ENCODE measurements around the gene NIM1K.
"Not testable (repeated sequence)": the region's sequence is repeated elsewhere in the genome, so short reads cannot be mapped to it uniquely, and the experiment has no call there.

NIM1K gene

DNA sequence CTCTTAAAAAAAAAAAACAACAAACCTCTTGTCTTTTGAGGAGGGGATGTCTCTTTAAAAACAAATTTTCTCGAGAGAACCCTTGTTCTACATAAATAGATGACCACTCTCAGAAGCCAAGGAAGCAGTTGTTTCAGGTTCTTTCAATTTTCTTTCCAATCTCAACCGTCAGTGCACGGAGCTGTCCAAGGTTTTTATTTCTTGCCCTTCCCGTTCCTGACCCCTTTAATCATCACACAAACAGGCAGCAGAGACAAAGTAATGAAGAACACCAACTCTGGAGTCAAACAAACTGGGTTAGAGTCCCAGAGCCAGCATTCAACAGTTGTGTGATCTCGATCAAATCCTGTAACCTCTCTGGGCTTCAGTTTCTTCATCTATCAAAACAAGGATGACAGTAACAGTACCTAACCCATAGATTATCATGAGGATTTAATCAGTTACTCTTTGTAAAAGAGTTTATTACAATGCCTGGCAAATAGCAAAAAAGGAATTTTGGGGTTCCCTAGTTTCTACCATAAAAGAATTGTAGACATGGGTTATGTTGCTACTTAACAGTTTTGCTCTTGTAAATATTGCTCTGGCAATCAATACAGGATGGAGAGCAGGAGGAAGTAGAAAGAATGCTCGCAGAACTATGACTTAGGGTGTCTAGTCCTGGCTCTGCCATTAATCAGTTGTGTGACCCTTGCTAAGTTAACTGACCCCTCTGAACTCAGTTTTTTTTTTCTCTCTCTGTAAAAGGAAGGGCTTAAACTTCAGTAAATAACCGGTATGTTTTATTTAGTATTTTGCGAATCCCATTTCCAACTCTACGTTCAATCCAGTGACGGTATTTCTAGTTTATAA is 1.0 kb upstream of the NIM1K start:
- no peak for DNase-seq (ENCODE audit: low spot score)

DNA sequence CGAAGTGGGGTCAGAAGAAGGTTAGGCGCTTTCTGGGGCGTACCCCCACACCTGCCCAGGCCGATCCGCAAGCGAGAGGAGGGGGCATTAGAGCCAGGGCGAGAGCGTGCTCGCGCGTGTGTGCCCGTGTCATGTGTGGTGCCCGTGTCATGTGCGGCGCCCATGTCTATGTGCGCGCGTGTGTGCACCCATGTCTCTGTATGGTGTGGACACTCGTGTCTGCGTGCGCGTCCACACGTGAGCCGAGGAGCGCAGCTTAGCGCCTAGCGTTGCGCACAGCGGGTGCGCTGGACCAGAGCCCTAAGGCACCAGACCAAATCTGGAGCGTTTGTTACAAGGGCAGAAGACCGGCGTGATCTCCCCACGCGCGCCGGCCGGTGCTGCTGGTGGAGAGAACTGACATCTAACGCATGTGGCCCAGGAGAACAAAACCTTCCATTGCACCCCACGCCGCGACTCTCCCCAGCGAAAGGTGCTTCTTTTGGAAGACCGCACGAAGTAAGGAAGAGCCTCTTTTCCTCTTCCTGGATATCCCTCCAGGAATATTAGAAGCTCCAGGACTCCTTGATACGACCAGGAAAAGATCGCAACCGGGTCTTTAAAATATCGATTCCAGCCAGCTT is 644 bp downstream of the NIM1K start:
- no peak for DNase-seq (ENCODE audit: low spot score)

DNA sequence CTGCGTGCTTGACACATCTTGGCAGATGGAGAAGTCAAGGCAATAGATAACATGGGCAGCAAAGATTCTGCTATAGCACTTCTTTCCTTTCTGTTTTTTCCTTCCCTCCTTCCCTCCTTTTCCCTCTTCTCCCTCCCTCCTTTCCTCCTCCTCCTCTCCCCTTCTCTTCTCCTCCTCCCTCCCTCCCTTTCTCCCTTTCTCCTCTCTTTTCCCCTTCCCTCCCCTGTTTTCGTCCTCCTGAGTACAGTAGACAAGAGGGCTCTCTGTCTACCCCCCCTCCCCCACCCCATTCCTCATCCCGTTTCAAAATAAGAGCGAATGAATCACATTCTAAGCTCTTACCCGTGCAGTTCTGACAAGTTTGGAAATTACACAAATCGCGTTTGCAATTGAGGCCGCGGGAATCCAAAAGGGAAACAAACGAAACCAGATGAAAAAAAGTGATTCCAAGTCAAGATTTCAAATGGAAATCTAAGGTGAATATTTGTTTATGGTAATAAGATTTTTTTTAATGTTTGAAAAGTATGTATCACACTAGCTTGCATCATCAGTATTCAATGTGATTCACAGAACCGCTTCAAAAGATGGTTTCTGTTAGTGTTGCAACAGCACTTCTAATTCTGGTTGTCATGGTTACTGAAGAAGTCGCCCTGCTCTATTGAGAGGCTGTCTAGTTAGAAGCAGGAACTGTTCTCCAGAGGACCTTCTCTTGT is 1.3 kb downstream of the NIM1K start:
- DNase-seq (ENCODE audit: low spot score) = peak; percentile 12

DNA sequence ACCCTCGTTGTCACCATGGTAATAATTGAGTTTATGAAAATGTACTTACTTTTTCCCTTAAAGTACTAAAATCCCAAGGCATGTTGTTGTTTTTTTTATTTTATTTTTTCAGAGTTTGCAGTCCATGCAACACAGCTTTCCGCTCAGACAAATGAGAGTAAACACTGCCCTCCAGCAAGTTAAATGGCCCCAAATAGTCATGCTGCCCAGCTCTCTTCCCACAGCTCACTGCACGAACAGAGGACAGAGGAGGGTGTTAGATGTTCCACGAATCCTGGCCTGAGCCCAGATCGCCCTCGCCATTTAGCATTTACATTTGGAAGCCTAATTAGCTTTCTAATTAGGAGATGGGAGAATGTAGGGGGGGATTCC is 1.9 kb downstream of the NIM1K start:
- no peak for DNase-seq (ENCODE audit: low spot score)

DNA sequence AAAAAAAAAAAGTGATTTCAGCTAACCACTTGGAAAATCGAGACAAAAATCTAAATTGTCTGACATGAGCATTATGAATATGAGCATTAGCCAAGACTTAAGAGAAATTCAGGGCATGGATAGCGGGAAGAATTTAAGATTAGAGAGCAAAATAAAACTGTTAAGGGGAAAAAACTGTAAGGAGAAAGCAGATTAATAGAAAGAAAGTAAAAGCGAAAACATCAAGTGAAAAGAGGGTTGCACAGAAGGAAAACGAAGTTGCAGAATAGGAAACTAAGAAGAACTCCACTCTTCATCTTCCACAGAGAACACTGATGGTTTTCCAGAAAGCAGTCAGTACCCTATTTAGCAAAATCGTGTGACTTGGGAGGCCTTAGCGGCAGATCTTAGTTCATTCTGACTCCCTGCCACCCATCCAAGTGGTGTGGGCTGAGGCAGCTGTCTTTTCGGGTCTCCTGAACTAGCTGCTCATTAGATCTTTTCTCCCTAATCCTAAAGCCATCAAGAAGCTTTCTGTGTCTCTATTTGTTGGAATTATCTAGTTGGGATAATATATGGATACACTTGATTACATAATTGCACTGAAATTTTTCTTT is 3.7 kb downstream of the NIM1K start:
- DNase-seq (ENCODE audit: low spot score) = no peak

DNA sequence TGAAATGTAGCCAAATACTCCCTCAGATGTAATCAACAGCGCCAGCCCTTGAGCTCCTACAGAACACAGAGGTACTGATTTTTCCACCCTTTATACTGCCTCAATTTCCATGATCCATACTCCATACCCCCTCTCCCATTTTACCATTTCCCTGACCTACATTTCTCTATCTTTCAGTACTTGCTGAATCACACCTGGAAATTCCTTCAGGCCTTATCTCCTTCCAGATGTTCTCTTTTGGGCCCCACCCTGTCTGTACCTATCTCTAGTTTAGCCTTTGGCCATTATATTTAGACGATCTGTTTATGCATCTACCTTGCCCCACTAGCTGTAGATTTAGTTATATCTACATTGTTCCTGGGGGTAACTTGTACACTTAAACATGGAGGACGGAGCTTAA is 5.5 kb downstream of the NIM1K start:
- no peak for DNase-seq (ENCODE audit: low spot score)

DNA sequence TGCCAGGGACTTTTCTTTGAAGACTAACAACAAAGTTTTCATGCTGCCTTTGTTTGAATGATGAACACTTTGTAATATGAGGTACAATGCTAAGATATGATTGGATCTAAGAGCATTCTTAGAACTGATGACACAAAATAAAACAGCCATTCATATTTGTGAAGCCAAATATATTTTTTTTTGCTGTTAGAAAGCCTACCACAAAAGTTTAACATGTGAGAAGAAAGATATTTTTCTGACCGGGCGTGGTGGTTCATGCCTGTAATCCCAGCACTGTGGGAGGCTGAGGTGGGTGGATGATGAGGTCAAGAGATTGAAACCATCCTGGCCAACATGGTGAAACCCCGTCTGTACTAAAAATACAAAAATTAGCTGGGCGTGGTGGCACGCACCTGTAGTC is 9.4 kb downstream of the NIM1K start:
- DNase-seq (ENCODE audit: low spot score) = not testable (repeated sequence)

DNA sequence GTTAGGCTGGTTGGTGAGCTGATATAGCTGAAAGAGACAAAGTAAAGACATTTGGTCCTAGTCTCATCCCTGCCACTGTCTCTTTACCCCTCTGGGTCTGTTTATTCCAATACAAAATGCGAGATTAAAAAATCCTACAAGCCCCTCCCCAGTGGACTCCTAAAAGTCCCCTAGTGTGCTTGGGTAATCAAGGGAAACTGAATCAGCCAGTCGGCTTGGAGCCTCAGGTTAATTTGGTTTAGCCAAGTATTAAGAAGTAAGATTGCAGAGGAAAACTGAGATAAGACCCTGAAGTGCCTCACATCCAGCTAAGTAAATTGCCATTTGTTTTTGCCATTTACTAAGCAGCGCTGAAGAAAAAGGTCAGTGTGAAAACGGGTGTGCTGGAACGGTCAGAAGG is 10.4 kb downstream of the NIM1K start:
- DNase-seq (ENCODE audit: low spot score) = no peak

DNA sequence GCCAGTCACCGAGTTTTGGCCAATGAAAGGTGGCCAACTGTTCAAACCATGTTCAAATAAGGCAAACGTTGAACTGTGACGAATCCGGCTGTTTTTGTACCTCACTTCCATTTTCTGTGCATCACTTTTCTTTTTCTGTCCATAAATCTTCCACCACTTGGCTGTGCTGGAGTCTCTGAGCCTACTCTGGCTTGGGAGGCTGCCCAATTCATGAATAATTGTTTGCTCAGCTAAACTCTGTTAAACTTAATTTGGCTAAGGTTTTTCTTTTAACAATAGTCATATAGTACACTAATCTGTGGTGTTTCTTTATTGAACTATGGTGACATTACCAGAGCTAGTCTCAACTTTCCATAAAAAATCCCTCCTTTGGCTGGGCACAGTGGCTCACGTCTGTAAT is 11.3 kb downstream of the NIM1K start:
- DNase-seq (ENCODE audit: low spot score) = no peak

DNA sequence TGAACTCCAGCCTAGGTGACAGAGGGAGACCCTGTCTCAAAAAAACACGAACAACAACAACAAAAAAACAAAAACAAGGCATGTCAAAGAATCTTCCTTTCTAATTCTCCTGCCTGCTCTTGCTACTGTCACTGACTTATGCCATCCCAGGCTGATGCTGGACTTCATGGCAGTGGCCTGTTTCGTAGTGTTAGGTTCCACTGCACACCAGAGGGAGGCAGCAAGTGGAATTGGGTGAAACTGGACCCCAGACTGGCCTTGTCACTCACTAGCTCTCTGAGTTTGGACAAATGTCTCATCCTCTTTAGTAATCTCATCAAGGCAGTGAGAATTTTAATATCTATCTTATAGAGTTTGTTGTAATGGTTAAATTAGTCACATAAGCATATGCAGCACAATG is 12.9 kb downstream of the NIM1K start:
- no peak for DNase-seq (ENCODE audit: low spot score)

DNA sequence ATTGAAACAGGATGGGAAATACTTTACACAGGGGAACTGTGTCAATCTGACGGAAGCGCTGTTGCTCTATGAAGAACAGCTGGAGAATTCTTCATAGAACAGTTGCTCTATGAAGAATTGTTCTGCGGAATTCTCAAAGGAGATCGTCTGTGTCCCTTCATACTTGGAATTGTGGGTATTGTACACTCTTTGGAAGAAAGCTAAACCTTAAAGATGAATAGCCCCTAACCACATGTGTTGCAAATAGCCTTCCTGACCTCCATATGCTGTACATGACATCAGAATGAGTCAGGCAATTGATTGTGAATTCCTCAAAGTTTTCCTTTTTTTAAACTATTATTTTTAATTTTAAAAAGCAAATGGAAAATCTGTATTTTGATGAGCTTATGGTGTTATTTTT is 15.6 kb downstream of the NIM1K start:
- DNase-seq (ENCODE audit: low spot score) = no peak

DNA sequence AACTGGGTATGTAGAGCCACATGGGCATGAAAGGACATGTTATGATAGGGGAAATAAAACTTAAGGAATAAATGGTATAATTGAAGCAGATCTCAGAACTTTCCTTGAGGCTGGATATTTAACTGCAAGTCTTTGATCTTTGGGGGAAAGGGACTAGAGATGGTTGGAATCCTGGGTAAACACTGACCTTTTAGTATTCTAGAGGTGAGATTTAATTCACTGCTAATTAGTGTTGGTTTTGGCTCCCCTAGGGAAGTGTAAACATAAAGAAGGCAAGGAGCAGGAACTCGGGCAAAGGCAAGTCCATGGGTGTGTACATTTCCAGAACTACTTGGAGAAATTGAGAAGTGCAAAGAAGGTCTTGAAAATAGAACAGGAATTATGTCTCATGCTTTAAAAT is 16.6 kb downstream of the NIM1K start:
- DNase-seq (ENCODE audit: low spot score) = peak; percentile 76

DNA sequence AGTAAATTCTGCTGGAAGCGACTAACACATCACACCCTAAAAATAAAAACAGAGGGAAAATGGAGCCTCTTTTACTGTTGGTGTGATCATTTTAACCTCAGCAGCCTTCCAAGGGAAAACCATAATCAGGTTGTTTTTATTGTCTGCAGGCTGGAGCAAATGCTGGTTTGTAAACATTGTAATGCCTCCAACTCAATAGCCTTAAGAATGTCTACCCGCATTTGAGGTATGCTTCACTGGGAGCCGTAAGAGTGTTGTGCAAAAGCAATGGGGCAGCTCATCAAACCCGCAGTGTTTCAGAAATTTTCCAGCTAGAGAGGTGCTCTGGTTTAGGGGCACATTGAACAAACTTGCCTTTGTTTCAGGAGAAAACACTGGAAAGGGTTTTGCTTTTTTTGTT is 17.0 kb downstream of the NIM1K start:
- peak; percentile 25 for DNase-seq (ENCODE audit: low spot score)

DNA sequence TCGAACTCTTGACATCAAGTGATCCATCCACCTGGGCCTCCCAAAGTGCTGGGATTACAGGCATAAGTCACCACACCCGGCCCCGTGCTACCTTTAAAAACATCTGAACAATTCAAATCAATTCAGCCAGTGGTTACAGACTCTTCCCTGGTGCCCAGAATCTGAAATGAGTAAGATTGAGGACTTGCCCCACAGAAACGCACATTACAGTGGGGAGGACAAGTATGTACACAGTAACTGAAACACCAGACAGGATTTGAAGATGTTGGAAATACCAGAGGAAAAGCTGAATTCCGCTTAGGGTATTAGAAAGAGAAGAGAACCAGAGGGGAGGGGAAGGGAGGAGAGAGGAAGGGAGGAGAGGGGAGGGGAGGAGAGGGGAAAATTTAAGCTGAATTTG is 17.8 kb downstream of the NIM1K start:
- no peak for DNase-seq (ENCODE audit: low spot score)

DNA sequence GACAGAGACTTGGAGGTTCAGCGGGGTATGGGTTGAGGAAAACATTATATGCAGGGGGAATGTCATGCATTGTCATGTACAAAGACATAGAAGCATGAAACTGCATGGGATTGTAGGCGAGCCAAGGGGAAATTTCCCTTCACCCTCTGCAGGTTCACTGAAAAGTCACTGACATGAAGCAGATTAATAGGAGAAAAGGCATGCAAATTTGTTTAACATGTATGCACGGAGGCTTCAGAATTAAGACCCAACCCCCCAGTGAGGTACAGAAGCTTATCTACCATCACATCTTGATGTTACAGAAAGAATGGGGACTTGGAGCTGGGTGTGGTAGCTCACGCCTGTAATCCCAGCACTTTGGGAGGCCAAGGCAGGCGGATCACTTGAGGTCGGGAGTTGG is 18.5 kb downstream of the NIM1K start:
- DNase-seq (ENCODE audit: low spot score) = no peak

DNA sequence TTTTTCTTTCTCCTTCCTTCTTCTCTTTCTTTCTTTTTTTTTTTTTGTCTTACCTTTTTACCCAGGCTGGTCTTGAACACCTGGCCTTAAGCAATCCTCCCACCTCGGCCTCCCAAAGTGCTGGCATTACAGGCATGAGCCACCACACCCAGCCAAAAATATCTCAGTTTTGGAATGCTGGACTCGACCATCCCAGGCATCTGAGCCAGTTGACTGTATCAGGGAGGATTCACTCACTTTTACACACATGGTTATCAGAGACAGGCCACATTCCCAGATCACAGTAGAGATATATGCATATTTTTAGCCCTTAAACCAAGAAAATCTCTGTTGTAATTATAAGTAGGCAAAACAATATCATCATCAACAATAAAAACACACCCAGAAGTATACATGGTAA is 21.9 kb downstream of the NIM1K start:
- no peak for DNase-seq (ENCODE audit: low spot score)

DNA sequence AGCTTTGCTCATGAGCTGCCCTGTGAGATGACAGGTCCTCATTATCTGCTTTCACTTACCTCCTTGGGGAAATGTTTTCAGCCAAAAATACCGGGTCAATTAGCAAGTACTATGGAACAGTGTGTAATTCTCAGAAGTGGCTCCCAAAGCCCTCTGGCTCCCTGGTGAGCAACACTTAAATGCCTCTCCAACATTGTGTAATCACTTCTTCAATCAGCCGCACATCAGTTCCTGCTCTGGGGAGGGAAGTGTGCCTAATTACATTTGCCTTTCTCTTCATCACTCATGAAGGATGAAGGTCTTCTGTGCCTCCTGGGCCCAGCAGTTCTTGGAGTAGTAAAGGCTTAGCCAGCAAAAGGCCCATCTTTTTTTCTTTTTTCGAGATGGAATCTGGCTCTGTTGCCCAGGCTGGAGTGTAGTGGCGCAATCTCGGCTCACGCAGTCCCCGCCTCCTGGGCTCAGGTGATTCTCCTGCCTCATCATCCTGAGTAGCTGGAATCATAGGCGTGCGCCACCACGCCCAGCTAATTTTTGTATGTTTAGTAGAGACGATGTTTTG is 23.1 kb downstream of the NIM1K start:
- no peak for DNase-seq (ENCODE audit: low spot score)

DNA sequence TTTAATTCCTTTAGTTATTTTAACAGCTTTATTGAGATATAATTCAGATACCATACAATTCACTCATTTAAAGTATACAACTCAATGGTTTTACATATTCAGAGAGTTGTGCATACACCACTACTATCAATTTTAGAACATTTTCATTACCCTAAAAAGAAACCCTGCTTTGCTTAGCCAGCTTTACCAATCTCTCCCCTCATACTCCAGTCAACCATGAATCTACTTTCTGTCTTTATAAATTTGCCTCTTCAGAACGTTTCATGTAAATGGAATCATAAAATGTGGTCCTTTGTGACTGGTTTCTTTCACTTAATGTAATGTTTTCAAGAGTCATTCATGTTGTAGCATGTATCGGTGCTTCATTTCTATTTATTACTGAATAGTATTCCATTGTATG is 24.9 kb downstream of the NIM1K start:
- DNase-seq (ENCODE audit: low spot score) = no peak

DNA sequence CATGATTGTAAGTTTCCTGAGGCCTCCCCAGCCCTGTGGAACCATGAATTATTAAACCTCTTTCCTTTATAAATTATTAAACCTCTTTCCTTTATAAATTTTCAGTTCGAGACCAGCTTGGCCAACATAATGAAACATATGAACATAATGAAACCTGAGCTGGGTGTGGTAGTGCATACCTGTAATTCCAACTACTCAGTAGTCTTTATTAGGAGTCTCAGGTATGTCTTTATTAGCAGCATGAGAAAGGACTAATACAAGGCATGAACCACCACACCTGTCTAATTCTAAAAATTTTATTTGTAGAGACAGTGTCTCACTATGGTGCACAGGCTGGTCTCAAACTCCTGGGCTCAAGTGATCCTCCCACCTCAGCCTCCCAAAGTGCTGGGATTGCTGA is 27.1 kb downstream of the NIM1K start:
- no peak for DNase-seq (ENCODE audit: low spot score)

DNA sequence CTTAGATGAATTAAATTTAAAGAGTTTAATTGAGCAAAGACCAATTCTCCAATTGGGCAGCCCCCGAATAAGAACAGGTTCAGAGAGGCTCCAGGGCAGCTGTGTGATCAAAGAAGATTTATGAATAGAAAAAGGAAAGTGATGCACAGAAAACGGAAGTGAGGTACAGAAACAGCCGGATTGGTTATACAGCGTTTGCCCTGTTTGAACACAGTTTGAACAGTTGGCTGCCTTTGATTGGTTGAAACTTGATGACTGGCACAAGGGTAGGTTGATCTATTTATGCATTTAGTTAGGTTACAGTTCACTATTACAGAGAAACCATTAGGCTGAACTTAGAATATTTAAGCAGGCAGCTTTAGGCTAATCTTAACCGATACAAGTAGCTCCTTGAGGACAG is 29.5 kb downstream of the NIM1K start:
- no peak for DNase-seq (ENCODE audit: low spot score)

DNA sequence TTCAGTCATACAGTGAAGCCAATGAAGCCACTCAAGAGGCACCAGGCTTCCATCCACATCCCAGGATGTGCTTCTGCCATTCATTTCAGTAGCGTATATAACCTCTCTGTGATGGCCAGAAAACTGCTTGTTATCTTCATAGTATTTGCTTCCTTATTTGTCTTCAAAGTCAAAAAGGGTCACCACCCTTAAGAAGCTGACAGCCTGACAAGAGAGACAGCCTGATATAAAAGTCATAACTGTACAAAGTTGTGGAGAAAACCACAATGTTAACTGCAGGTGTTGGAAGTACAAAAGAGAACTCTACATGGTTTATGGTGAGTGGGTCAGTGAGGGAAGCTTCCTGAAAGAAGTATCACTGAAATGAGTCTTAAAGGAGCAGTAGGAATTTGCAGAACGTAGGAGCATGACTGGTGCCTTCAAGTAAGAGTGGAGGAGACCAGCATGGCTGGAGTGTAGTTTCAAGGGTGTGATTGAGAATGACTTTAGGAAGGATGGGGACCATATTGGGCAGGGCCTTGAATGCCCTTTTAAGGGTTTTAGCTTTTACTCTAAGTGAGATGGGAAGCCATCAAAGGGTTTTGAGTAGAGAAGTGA is 33.7 kb downstream of the NIM1K start:
- no peak for DNase-seq (ENCODE audit: low spot score)

DNA sequence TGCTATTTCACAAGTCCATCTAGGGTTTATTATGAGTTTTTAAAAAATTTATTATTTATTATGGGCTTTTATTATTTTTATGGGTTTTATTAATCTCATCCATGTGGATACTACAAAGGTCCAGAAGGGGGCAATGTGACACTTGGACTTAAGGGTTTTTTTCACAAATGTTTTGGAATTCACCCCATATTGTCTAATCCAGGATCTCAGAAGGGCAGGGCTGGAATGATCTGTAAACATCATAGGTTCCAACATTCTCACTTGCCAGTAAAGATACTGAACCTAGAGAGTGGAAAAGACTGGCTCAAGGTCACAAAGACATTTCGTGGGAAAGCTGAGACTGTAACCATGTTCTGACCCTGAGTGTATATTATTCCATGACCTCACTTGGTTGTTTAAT is 35.6 kb downstream of the NIM1K start:
- peak; percentile 31 for DNase-seq (ENCODE audit: low spot score)

Data from LoVo (cell line).